Neural progenitor cell (in vitro differentiated cells): ENCODE results near the gene TENM3. TPM values are rescaled to one million over a fixed set of nuclear protein-coding genes. Genes with fewer than 3 reads are reported as not detected.

Source experiments
- DNase-seq: peaks from one replicate; pipeline ENCODE4 v3.0.0-alpha.2; 2016; ENCODE audit warnings: low spot score
- H2AFZ ChIP-seq: fragments of 200-600 bp; sonication (generic); replicated peaks from 2 replicates; pipeline ENCODE4 v1.6.1; 2016; ENCODE audit warnings: antibody characterized with exemption
- H3F3A ChIP-seq: fragments of 200-600 bp; sonication (generic); 2 replicates; pipeline ENCODE4 v1.6.1; 2016; ENCODE audit warnings: antibody characterized with exemption, low read depth
- H3K27ac ChIP-seq: fragments of 200-600 bp; sonication (generic); 2 replicates; pipeline ENCODE4 v1.5.1; 2016; ENCODE audit warnings: mild to moderate bottlenecking
- H3K27me3 ChIP-seq: fragments of 200-600 bp; sonication (generic); 2 replicates; pipeline ENCODE4 v1.6.1; 2016; ENCODE audit warnings: mild to moderate bottlenecking, moderate library complexity
- H3K36me3 ChIP-seq: fragments of 200-600 bp; sonication (generic); 2 replicates; pipeline ENCODE4 v1.5.1; 2016
- H3K4me1 ChIP-seq: fragments of 200-600 bp; sonication (generic); 2 replicates; pipeline ENCODE4 v1.6.1; 2016; ENCODE audit warnings: mixed run types
- H3K4me2 ChIP-seq: fragments of 200-600 bp; sonication (generic); 2 replicates; pipeline ENCODE4 v1.6.1; 2016
- H3K4me3 ChIP-seq: fragments of 200-600 bp; sonication (generic); 2 replicates; pipeline ENCODE4 v1.5.1; 2016
- H3K79me2 ChIP-seq: fragments of 200-600 bp; sonication (generic); 2 replicates; pipeline ENCODE4 v1.6.1; 2016; ENCODE audit warnings: low read depth
- H3K9ac ChIP-seq: fragments of 200-600 bp; sonication (generic); 2 replicates; pipeline ENCODE4 v1.6.1; 2016
- H3K9me3 ChIP-seq: fragments of 200-600 bp; sonication (generic); 2 replicates; pipeline ENCODE4 v1.5.1; 2016; ENCODE audit warnings: low read depth
- H4K20me1 ChIP-seq: fragments of 200-600 bp; sonication (generic); 2 replicates; pipeline ENCODE4 v1.6.1; 2016; ENCODE audit warnings: low read depth
- H3K27ac Mint-ChIP-seq: 3 replicates; pipeline ENCODE4 v1.8.0; 2021; ENCODE audit warnings: mixed read lengths
- H3K27me3 Mint-ChIP-seq: 2 replicates; pipeline ENCODE4 v1.8.0; 2022; ENCODE audit warnings: low read depth, mild to moderate bottlenecking, inconsistent platforms, moderate library complexity, mixed read lengths; ENCODE audit not compliant: insufficient read depth
- H3K36me3 Mint-ChIP-seq: 3 replicates; pipeline ENCODE4 v1.8.0; 2021; ENCODE audit warnings: mixed read lengths
- H3K4me1 Mint-ChIP-seq: 3 replicates; pipeline ENCODE4 v1.8.0; 2021; ENCODE audit warnings: mixed read lengths
- H3K4me3 Mint-ChIP-seq: 3 replicates; pipeline ENCODE4 v1.8.0; 2021; ENCODE audit warnings: mild to moderate bottlenecking, moderate library complexity, mixed read lengths
- H3K9me3 Mint-ChIP-seq: 3 replicates; pipeline ENCODE4 v1.8.0; 2020; ENCODE audit warnings: mixed read lengths
- EZH2 ChIP-seq: fragments of 200-600 bp; sonication (generic); IDR thresholded peaks from 2 replicates; pipeline ENCODE4 v1.6.1; 2017; ENCODE audit warnings: antibody characterized with exemption, mild to moderate bottlenecking, moderate library complexity
- EZH2phosphoT487 ChIP-seq: fragments of 200-600 bp; sonication (generic); IDR thresholded peaks from 2 replicates; pipeline ENCODE4 v1.6.1; 2017; ENCODE audit warnings: antibody characterized with exemption
- total RNA-seq: library from RNA; depleted of rRNA; stranded (reverse); fragments of >200 nt; gene quantifications from 2 replicates; pipeline ENCODE4 v1.2.3, GENCODE V29; 2015; ENCODE audit warnings: low replicate concordance
- TF ChIP-seq, protein P1 (sequence below): fragments of 200-600 bp; sonication (generic); IDR thresholded peaks from 2 replicates; pipeline ENCODE4 v1.5.1; 2017; ENCODE audit warnings: antibody characterized with exemption, mild to moderate bottlenecking

Gene TENM3
- total RNA-seq, 1 donor from 2014 or later, result 78.7 TPM

DNA sequence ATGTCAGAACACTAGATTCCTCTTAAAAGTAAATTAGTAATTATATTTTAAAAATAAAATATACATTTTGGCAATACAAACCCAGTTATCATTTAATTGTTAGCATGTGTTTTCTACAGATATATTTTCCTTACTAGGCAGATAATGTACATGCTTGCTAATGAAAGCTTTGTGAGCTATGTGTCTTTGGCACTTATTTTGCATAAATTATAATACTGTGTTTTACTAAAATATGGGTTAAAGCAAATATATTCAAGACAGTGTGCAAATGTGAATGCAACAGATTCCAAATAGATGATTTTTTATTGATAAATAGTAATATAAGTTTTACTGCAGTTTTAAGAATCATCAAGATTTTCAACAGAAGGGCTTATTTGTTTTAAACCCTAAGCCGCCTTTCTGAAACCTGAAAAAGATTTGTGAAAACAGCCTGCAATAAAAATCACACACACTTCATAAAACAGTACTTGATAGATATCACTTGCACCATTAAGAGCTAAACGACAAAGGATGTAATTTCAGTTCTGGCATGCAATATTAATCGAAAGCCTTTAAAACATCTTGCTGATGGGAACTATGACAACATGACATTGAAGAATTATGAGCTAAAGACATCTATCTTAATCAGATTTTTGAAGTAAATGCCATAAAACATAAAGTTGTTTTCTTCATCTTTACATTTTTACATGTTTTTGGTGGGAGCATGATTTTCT lies 340.7 kb downstream of the TENM3 start:
- Histone ChIP-seq H2AFZ (no peak overlapping the region), H3K79me2 (peaks cover 65% of the 10 kb centered on the region), H3K4me3 (no peak overlapping the region), H3K27ac (peak overlapping the region; percentile 23), H3F3A (peaks cover 23% of the 10 kb centered on the region), H4K20me1 (peaks cover 12% of the 10 kb centered on the region), H3K9me3 (peaks cover 5% of the 10 kb centered on the region), H3K4me1 (peaks cover 32% of the 10 kb centered on the region), H3K9ac (no peak overlapping the region), H3K4me2 (no peak overlapping the region), H3K27me3 (no peaks in the 10 kb centered on the region), H3K36me3 (peaks cover 9% of the 10 kb centered on the region)
- H3K27ac Mint-ChIP-seq, result no peak overlapping the region
- no peak overlapping the region for H3K4me3 Mint-ChIP-seq
- peaks cover 24% of the 10 kb centered on the region for H3K36me3 Mint-ChIP-seq
- no peak for DNase-seq
- no peaks in the 10 kb centered on the region for H3K27me3 Mint-ChIP-seq
- no peak for TF ChIP-seq EZH2phosphoT487
- H3K9me3 Mint-ChIP-seq, result peaks cover 14% of the 10 kb centered on the region
- H3K4me1 Mint-ChIP-seq, result peaks cover 24% of the 10 kb centered on the region

GRCh38 chr4:182585321-182585720 lies 342.1 kb downstream of the TENM3 start:
- H3K4me3 Mint-ChIP-seq, result no peak overlapping the region
- H3K27ac Mint-ChIP-seq, result peak overlapping the region; percentile 18
- H3K4me1 Mint-ChIP-seq, result peaks cover 24% of the 10 kb centered on the region

DNA sequence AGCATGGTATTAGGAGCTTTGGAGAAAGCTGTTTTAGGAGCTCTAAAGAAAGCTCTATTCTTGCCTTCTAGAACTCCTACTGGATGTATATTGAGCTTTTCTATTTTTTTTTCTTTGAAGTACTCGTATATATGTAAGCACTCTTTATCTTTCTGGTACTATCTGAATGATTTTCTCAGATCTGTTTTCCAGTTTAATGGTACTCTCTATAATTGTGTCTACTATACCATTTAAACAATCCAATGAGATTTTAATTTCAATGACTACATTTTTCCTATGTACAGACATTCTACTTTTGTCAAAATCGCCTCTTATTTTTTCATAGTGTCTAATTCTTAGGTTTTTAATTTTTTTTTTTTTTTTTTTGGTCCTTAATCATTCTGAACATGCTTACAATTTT lies 345.9 kb downstream of the TENM3 start:
- peak overlapping the region; percentile 5 for H3K4me3 ChIP-seq
- peaks cover 21% of the 10 kb centered on the region for H3K4me1 Mint-ChIP-seq
- H3K27me3 ChIP-seq, result no peaks in the 10 kb centered on the region
- H3K79me2 ChIP-seq, result peaks cover 31% of the 10 kb centered on the region
- peaks cover 21% of the 10 kb centered on the region for H3K9me3 Mint-ChIP-seq
- H3K27me3 Mint-ChIP-seq, result peaks cover 2% of the 10 kb centered on the region
- DNase-seq, result no peak
- H3K4me1 ChIP-seq, result peaks cover 19% of the 10 kb centered on the region
- TF ChIP-seq EZH2phosphoT487, result no peak
- TF ChIP-seq EZH2, result no peak
- TF ChIP-seq, protein P1, sequence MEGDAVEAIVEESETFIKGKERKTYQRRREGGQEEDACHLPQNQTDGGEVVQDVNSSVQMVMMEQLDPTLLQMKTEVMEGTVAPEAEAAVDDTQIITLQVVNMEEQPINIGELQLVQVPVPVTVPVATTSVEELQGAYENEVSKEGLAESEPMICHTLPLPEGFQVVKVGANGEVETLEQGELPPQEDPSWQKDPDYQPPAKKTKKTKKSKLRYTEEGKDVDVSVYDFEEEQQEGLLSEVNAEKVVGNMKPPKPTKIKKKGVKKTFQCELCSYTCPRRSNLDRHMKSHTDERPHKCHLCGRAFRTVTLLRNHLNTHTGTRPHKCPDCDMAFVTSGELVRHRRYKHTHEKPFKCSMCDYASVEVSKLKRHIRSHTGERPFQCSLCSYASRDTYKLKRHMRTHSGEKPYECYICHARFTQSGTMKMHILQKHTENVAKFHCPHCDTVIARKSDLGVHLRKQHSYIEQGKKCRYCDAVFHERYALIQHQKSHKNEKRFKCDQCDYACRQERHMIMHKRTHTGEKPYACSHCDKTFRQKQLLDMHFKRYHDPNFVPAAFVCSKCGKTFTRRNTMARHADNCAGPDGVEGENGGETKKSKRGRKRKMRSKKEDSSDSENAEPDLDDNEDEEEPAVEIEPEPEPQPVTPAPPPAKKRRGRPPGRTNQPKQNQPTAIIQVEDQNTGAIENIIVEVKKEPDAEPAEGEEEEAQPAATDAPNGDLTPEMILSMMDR, result no peak
- H3K4me2 ChIP-seq, result no peak overlapping the region
- no peak overlapping the region for H2AFZ ChIP-seq
- H3F3A ChIP-seq, result peaks cover 11% of the 10 kb centered on the region
- no peak overlapping the region for H3K27ac ChIP-seq
- no peak overlapping the region for H3K9ac ChIP-seq
- H3K36me3 ChIP-seq, result peaks cover 11% of the 10 kb centered on the region
- H3K36me3 Mint-ChIP-seq, result peaks cover 38% of the 10 kb centered on the region
- H4K20me1 ChIP-seq, result peaks cover 7% of the 10 kb centered on the region
- H3K4me3 Mint-ChIP-seq, result no peak overlapping the region
- no peak overlapping the region for H3K27ac Mint-ChIP-seq
- peaks cover 11% of the 10 kb centered on the region for H3K9me3 ChIP-seq

More at GRCh38 chr4:182585321-182585720, 342.1 kb downstream of the TENM3 start:
- Histone ChIP-seq H3K36me3 (peaks cover 11% of the 10 kb centered on the region), H3K27me3 (no peaks in the 10 kb centered on the region), H3K4me3 (no peak overlapping the region), H4K20me1 (peaks cover 12% of the 10 kb centered on the region), H2AFZ (no peak overlapping the region), H3K4me1 (peaks cover 20% of the 10 kb centered on the region), H3K79me2 (peaks cover 53% of the 10 kb centered on the region), H3F3A (peaks cover 20% of the 10 kb centered on the region), H3K27ac (no peak overlapping the region), H3K9ac (no peak overlapping the region), H3K9me3 (peaks cover 11% of the 10 kb centered on the region), H3K4me2 (no peak overlapping the region)
- Mint-ChIP-seq H3K27me3 (no peaks in the 10 kb centered on the region), H3K36me3 (peaks cover 24% of the 10 kb centered on the region), H3K9me3 (peaks cover 18% of the 10 kb centered on the region)
- DNase-seq, result peak; percentile 56
- TF ChIP-seq, protein P1, result no peak
- no peak for TF ChIP-seq EZH2phosphoT487

DNA sequence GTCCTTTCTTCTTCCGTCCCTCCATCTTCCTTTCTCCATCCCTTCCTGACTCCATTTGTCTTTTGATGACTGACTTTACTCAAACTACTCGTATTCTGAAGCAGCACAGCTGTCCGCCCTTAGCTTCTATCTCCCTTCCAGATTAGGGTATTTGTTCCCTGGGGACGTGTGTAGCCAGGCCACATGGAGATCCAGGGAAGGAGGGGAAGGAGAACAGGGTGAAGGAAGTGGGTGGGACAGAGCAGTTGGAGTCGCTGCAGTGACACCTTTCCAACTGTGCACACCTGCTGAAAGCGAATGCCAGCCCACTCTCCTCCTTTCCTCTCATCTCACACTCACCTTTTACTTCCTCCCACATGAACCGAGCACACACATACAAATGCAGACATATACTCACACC lies 350.2 kb downstream of the TENM3 start:
- H3K27ac ChIP-seq, result peak overlapping the region; percentile 54
- Mint-ChIP-seq H3K27ac (peak overlapping the region; percentile 64), H3K9me3 (peaks cover 12% of the 10 kb centered on the region), H3K4me3 (no peak overlapping the region), H3K4me1 (peaks cover 13% of the 10 kb centered on the region), H3K36me3 (peaks cover 28% of the 10 kb centered on the region), H3K27me3 (peaks cover 2% of the 10 kb centered on the region)
- H3K4me1 ChIP-seq, result peaks cover 14% of the 10 kb centered on the region
- TF ChIP-seq EZH2phosphoT487 (no peak), EZH2 (no peak)
- TF ChIP-seq, protein P1, result no peak
- no peaks in the 10 kb centered on the region for H3F3A ChIP-seq
- peaks cover 7% of the 10 kb centered on the region for H3K36me3 ChIP-seq
- peaks cover 10% of the 10 kb centered on the region for H3K9me3 ChIP-seq
- H3K79me2 ChIP-seq, result peaks cover 20% of the 10 kb centered on the region
- H3K4me3 ChIP-seq, result no peak overlapping the region
- H3K4me2 ChIP-seq, result no peak overlapping the region
- no peak for DNase-seq
- no peak overlapping the region for H3K9ac ChIP-seq
- no peak overlapping the region for H2AFZ ChIP-seq
- no peaks in the 10 kb centered on the region for H3K27me3 ChIP-seq
- H4K20me1 ChIP-seq, result no peaks in the 10 kb centered on the region
